ENCODE data around the gene ARHGAP15. TPM values are rescaled to one million over a fixed set of nuclear protein-coding genes. Genes with fewer than 3 reads are reported as not detected.

Gene ARHGAP15
- polyA plus RNA-seq, 1 experiment, result not detected

DNA sequence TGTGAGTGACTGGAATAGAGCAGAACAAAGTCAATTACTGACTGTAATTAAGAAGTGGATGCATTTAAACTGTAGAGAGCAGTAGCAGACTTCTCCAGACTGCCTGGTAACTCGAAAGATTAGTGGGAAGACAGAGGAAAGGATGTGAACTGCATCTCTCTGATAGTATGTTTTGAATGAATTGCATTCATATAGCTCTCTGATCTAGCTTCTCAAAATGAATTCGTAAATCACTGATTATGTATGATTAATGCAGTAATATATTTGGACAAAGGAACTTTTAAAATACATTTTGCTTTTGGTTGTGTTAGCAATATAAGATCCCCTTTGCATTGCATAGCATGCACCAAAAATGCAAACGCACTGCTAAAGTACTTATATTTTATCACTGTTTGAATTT, 304.0 kb downstream of the ARHGAP15 start:
- POLR2A ChIA-PET, result no interaction called here
- TF ChIP-seq, protein P1, sequence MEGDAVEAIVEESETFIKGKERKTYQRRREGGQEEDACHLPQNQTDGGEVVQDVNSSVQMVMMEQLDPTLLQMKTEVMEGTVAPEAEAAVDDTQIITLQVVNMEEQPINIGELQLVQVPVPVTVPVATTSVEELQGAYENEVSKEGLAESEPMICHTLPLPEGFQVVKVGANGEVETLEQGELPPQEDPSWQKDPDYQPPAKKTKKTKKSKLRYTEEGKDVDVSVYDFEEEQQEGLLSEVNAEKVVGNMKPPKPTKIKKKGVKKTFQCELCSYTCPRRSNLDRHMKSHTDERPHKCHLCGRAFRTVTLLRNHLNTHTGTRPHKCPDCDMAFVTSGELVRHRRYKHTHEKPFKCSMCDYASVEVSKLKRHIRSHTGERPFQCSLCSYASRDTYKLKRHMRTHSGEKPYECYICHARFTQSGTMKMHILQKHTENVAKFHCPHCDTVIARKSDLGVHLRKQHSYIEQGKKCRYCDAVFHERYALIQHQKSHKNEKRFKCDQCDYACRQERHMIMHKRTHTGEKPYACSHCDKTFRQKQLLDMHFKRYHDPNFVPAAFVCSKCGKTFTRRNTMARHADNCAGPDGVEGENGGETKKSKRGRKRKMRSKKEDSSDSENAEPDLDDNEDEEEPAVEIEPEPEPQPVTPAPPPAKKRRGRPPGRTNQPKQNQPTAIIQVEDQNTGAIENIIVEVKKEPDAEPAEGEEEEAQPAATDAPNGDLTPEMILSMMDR (IDR thresholded peaks at IDR 0.05; ENCODE audit: insufficient read depth, low read depth, low read length), result no peak
- no peak for DNase-seq (ENCODE audit: low read depth)
- no peak overlapping the region for H3K4me3 ChIP-seq (ENCODE audit: low read depth, low read length)
- CTCF ChIA-PET, result no interaction called here
- no peaks in the 10 kb centered on the region for H3K27me3 ChIP-seq (ENCODE audit: control insufficient read depth, insufficient read depth, low read length)
- H3K36me3 ChIP-seq (ENCODE audit: control insufficient read depth, insufficient read depth, low read length), result no peaks in the 10 kb centered on the region

DNA sequence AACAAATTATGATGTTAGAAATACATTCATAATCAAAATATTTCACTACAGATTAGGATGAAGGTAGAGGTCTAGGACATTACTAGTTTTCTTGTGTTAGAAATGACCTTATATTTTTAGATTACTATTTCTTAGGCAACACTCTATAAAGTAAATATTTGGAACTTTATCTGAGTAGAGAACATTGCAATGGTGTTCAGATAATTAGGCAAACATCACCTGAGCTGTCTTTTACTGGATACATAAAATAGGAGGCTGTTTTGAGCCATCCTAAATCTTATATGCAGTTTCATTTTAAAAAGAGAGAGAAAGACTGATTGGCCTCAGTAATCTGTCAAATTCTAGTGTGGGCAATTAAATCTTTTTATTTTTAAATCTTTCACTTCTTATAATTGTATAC, 304.6 kb downstream of the ARHGAP15 start:
- H3K36me3 ChIP-seq (ENCODE audit: control insufficient read depth, insufficient read depth, low read length), result no peaks in the 10 kb centered on the region
- no peaks in the 10 kb centered on the region for H3K27me3 ChIP-seq (ENCODE audit: control insufficient read depth, insufficient read depth, low read length)
- no peak overlapping the region for H3K4me3 ChIP-seq (ENCODE audit: low read depth, low read length)
- CTCF ChIA-PET, result no interaction called here
- POLR2A ChIA-PET, result no interaction called here
- DNase-seq (ENCODE audit: low read depth), result no peak
- TF ChIP-seq, protein P1 (IDR thresholded peaks at IDR 0.05; ENCODE audit: insufficient read depth, low read depth, low read length), result no peak

GRCh38 chr2:143434445-143434844, 305.2 kb downstream of the ARHGAP15 start:
- POLR2A ChIA-PET, result no interaction called here
- Histone ChIP-seq H3K27me3 (ENCODE audit: control insufficient read depth, insufficient read depth, low read length) (no peaks in the 10 kb centered on the region), H3K4me3 (ENCODE audit: low read depth, low read length) (no peak overlapping the region), H3K36me3 (ENCODE audit: control insufficient read depth, insufficient read depth, low read length) (no peaks in the 10 kb centered on the region)
- TF ChIP-seq, protein P1 (IDR thresholded peaks at IDR 0.05; ENCODE audit: insufficient read depth, low read depth, low read length), result no peak
- DNase-seq (ENCODE audit: low read depth), result no peak
- CTCF ChIA-PET, result no interaction called here

GRCh38 chr2:143435131-143435530, 305.9 kb downstream of the ARHGAP15 start:
- POLR2A ChIA-PET, result no interaction called here
- TF ChIP-seq, protein P1 (IDR thresholded peaks at IDR 0.05; ENCODE audit: insufficient read depth, low read depth, low read length), result no peak
- no peak for DNase-seq (ENCODE audit: low read depth)

GRCh38 chr2:143436951-143437350, 307.7 kb downstream of the ARHGAP15 start:
- POLR2A ChIA-PET, result no interaction called here
- TF ChIP-seq, protein P1 (IDR thresholded peaks at IDR 0.05; ENCODE audit: insufficient read depth, low read depth, low read length), result no peak
- Histone ChIP-seq H3K27me3 (ENCODE audit: control insufficient read depth, insufficient read depth, low read length) (no peaks in the 10 kb centered on the region), H3K4me3 (ENCODE audit: low read depth, low read length) (no peak overlapping the region), H3K36me3 (ENCODE audit: control insufficient read depth, insufficient read depth, low read length) (no peaks in the 10 kb centered on the region)
- DNase-seq (ENCODE audit: low read depth), result no peak
- CTCF ChIA-PET, result no interaction called here

More at GRCh38 chr2:143435131-143435530, 305.9 kb downstream of the ARHGAP15 start:
- CTCF ChIA-PET, result no interaction called here
- Histone ChIP-seq H3K27me3 (ENCODE audit: control insufficient read depth, insufficient read depth, low read length) (no peaks in the 10 kb centered on the region), H3K4me3 (ENCODE audit: low read depth, low read length) (no peak overlapping the region), H3K36me3 (ENCODE audit: control insufficient read depth, insufficient read depth, low read length) (no peaks in the 10 kb centered on the region)
